GM12872 (cell line): ENCODE results near the gene MRPL18.

Experiments used
- TF ChIP-seq, protein P1 (sequence below): IDR thresholded peaks from 3 replicates; pipeline ENCODE4 v1.5.1; 2011; ENCODE audit warnings: low read depth, mild to moderate bottlenecking, low read length, moderate library complexity; ENCODE audit not compliant: insufficient read depth

The MRPL18 gene

GRCh38 chr6:159821726-159822125 is 31.5 kb downstream of the MRPL18 start:
- TF ChIP-seq, protein P1, sequence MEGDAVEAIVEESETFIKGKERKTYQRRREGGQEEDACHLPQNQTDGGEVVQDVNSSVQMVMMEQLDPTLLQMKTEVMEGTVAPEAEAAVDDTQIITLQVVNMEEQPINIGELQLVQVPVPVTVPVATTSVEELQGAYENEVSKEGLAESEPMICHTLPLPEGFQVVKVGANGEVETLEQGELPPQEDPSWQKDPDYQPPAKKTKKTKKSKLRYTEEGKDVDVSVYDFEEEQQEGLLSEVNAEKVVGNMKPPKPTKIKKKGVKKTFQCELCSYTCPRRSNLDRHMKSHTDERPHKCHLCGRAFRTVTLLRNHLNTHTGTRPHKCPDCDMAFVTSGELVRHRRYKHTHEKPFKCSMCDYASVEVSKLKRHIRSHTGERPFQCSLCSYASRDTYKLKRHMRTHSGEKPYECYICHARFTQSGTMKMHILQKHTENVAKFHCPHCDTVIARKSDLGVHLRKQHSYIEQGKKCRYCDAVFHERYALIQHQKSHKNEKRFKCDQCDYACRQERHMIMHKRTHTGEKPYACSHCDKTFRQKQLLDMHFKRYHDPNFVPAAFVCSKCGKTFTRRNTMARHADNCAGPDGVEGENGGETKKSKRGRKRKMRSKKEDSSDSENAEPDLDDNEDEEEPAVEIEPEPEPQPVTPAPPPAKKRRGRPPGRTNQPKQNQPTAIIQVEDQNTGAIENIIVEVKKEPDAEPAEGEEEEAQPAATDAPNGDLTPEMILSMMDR = no peak

GRCh38 chr6:159823953-159824352 is 33.7 kb downstream of the MRPL18 start:
- TF ChIP-seq, protein P1 = no peak

DNA sequence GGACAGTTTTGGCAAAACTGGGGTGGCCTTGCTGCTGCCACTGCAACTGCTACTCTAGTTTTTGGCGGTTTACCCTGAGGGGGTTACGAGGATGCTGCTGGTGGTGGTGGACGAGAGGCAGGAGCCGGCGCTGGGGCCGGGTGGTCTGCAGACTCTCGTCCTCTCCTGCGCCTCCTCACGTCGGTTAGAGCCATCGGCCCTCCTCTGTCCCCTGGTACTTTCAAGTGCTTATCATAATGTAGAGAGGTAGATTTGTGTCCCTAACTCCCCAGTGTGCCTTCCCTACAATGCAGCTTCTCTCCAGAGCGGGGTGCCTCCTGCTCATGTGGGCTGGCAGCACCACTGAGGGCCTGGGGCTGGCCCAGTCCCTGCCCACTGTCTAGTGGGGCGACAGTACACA is 35.7 kb downstream of the MRPL18 start:
- TF ChIP-seq, protein P1 = no peak

DNA sequence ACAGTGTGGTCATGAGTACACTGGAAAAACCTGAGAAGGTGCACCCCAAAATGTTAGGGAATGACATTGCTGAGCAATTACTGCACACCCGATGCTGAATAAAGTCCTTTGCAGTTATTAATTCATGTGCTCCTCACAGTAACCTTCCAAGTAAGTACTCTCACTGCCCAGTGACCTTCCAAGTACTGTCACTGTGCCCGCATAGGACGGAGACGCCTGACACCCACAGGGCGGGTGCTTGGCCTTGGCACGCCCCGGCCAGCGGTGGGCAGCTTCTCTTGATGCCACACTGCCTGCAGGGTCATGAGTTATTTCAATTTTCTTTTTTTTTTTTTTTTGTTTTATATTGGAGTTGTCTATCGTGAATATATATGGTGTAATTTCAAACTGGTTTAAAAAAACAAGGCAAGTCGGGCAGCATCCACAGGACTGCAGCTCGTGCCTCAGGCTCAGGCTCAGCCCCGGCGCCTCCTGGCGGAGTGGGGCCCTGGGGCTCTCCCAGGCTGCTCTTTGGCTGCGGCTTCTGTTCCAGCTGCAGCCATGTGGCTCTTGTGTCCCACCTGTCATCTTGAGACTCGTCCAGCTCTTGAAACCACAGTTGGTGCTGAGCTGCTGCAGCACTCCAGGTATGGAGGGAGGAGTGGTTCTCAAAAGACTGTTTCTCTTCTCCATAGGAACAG is 36.8 kb downstream of the MRPL18 start:
- TF ChIP-seq, protein P1 = no peak

- TF ChIP-seq, protein P1 = no peak
Observed at GRCh38 chr6:159828074-159828473, 37.8 kb downstream of the MRPL18 start.

- TF ChIP-seq, protein P1 = no peak
Observed at GRCh38 chr6:159829526-159829925, 39.3 kb downstream of the MRPL18 start.

DNA sequence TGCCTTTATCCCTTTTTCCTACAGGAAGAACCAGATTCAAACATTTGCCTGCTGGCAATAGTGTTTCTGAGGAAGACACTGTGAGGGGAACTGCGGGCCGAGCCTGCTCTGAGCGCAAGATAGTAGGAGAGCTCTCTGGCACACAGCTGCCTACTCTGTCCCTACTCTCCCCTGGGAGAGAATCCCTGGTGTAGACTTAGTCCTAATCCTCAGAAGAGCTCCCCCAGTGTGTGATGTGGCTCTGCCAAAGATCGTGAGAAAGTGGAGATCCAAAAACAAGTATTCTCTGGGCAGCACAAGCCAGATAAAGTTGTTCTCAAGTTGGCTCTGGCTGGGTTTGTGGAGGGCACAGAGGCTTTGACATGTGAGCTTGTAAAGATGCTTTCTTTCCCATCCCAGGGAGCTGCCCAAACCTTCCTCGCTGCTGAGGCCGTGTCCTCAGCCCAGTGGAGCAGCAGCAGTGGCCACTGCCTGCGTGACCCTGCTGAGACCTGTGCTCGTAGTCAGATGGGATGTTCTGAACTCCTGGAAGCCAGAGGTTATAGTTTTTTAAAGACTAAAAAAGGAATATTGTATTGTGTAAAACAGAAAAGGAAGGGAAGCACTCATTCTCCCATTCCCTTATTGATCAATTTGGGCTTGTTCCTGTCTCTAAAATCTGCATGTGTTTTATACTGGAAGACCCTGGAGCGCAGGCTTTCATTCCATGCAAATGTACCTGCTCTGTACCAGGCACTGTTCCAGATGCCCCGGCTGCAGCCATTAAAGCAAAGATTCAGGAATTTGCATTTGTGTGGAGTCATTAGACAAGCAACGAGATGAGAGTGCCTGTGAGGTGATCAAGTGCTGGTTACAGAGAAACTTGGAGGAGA is 40.5 kb downstream of the MRPL18 start:
- TF ChIP-seq, protein P1 = no peak
